GM18508 (cell line): Measurements from ENCODE around the gene PRDM10.
A peak's percentile ranks its signal among the peaks of the same experiment; 100 is the strongest.
"Not testable (repeated sequence)": the region's sequence is repeated elsewhere in the genome, so short reads cannot be mapped to it uniquely, and the experiment has no call there.

ENCODE experiments used
- ATAC-seq: cut with Tn5 transposase; IDR thresholded peaks from one replicate; pipeline ENCODE4 v1.9.1; 2021; ENCODE audit warnings: moderate number of reproducible peaks; ENCODE audit not compliant: insufficient read depth, unreplicated experiment

Gene PRDM10

GRCh38 chr11:129978447-129978846 lies 24.2 kb downstream of the PRDM10 start:
- no peak for ATAC-seq

- ATAC-seq = no peak
These were observed 26.3 kb downstream of the PRDM10 start for GRCh38 chr11:129976328-129976727.

DNA sequence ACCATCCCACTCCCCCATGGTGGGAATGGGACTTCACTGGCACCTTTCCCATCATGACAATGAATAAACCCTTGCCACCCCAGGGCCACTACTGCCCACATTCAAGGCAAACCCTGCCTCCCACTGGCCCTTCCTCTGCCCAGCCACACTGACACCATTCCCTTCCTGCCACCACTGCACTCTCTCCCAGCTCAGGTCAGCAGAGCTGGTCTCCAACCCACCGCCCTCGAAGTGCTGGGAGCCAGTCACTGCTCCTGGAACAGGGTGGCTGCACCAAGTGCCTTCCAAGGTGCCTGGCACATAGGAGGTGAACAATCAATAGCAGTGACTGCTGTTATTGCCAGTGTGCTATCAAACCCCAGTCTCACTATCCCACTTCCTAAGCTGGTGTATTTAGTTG lies 27.1 kb downstream of the PRDM10 start:
- ATAC-seq = no peak

- ATAC-seq = no peak
These were observed 28.0 kb downstream of the PRDM10 start for GRCh38 chr11:129974672-129975071.

DNA sequence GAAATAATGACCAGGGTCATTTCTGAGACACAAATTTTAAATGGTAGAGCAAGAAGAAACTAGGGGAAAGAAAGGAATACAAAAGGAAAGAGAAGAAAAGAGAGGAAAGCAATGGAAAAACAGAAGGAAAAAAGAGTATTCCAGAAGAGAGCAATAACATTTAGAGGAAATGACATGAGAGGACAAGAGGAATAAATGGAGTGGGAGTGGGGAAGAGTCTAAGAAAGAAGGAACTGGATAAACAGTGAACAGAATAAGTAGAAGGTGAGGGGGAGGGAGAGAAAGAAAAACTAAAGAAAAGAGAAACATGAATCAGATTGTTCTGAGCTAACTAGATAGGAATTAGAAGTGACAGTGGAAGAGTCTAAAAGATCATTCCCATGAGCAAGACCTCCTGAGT lies 28.4 kb downstream of the PRDM10 start:
- no peak for ATAC-seq

DNA sequence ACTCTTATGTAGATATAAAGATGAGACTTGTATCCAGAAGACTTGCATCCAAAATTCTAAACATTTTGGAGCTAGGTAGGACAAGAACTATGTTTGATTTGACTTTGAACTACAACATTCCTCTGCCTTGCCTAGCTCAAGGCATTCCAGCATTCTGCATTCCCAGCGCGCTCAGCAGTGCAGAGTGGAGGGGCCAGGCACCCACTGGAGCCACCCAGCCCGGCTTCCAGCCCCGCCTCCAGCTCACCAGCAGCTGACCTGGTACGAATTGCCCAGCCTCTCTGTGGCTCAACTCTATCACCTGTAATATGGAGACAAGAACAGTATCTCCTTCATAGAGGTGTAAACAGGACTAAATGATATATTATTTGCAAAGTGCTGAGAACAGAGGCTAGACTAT lies 28.8 kb downstream of the PRDM10 start:
- ATAC-seq = no peak

DNA sequence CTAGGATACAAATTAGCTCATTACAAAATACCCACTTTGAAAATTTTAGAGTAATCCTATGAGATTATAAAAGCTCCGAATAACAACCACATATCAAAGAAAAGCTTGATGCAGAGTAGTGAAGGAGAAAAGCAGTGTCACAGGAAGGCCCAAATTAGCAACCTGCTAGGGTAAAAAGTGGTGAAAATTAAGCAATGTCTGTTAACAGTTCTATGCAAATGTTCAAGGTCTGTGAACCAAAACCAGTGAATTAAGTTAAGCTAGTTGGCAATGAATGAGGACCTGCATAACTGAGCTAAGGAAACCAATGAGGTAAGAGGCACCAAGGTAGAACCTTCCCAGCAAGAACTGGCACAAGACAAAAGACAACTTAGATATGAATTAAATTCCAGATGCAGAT lies 29.6 kb downstream of the PRDM10 start:
- peak; percentile 58 for ATAC-seq

- no peak for ATAC-seq
These were observed 30.0 kb downstream of the PRDM10 start for GRCh38 chr11:129972611-129973010.

DNA sequence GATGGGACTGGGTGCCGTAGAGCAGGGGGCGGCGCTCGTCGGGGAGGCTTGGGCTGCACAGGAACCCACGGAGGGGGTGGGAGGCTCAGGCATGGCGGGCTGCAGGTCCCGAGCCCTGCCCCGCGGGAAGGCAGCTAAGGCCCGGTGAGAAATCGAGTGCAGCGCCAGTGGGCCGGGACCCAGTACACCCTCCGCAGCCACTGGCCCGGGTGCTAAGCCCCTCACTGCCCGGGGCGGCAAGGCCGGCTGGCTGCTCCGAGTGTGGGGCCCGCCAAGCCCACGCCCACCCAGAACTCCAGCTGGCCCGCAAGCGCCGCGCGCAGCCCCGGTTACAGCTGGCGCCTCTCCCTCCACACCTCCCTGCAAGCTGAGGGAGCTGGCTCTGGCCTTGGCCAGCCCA lies 30.8 kb downstream of the PRDM10 start:
- ATAC-seq = not testable (repeated sequence)

- no peak for ATAC-seq
These were observed 32.7 kb downstream of the PRDM10 start for GRCh38 chr11:129969920-129970319.

GRCh38 chr11:129968591-129969419 lies 33.8 kb downstream of the PRDM10 start:
- no peak for ATAC-seq

DNA sequence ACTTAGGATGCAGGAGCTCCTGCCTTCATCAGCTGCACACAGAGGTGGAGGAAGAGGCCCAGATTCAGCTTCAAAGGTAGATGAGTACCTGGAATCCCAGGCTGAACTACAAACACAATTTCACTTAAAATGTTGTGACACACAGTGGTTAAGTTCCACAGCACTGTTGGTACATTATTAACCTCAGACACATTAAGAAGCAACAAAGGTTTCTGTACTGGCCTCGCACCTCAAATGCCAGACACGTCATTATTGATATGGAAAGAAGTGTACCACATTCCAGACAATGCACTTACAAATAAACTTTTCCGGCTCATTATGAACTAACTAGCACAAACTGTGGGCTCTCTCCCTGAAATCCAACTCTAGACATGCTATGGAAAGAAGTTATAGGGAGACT lies 34.6 kb downstream of the PRDM10 start:
- no peak for ATAC-seq

GRCh38 chr11:129965248-129965647 lies 37.4 kb downstream of the PRDM10 start:
- no peak for ATAC-seq

- ATAC-seq = peak; percentile 78
These were observed 42.1 kb downstream of the PRDM10 start for GRCh38 chr11:129960216-129961214.

- no peak for ATAC-seq
These were observed 42.9 kb downstream of the PRDM10 start for GRCh38 chr11:129959687-129960086.

DNA sequence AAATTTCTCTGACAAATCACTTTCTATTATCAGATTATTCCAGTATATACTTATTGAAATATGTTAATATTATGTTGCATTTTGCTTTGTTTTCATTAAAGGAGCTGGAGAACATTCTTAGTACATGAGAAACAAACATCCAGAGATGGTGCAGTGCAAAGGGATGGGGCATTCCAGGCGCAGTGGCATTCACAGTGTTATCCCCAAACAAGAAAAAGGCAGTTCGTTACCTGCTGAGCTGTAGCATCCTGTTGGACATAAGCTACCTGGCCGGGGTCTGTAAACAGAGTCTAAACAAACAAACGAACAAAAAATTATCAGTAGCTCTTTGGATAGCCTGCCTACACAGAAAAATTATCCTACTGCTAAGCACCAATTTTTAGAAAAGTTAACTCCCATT lies 47.4 kb downstream of the PRDM10 start:
- ATAC-seq = no peak

DNA sequence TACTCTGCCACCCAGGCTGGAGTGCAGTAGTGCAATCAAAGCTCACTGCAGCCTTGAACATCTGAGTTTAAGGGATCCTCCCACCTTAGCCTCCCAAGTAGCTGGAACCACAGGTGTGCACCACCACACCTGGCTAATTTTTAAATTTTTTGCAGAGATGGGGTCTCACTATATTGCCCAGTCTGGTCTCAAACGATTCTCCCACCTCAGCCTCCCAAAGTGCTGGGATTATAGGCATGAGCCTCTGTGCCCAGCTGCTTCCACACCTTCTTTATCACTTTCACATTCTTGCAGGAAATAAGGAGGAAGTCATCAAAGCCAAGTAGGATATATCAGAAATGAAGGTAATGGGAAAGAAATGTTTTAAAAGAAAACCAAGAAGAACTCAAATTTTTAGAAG lies 47.9 kb downstream of the PRDM10 start:
- not testable (repeated sequence) for ATAC-seq

DNA sequence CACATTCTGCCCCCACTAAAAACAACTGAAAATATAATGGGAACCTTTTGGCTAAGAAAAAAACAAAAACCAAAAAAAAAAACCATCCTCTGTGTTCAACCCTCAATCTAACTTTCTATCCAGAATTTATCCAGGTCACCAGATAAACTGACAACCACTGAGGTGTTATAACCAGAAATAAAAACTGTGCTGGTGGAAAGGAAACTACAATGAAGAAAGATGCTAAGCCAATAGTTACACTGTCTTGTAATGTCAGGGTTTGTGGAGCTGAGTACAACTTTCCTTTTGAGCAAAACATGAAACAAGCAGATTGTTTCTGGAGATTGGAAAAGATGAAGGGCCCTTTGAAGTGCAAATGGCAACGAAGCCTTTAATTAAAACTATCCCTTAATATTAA lies 50.8 kb downstream of the PRDM10 start:
- no peak for ATAC-seq

GRCh38 chr11:129951201-129951865 lies 51.3 kb downstream of the PRDM10 start:
- ATAC-seq = no peak
